Glomerular visceral epithelial cell (primary cell): ENCODE data around the gene C1RL.
A peak's percentile ranks its signal among the peaks of the same experiment; 100 is the strongest.

Experiments
- DNase-seq: peaks from one replicate; pipeline ENCODE4 v3.0.0-alpha.2; 2016; ENCODE audit errors: extremely low spot score

The C1RL gene

DNA sequence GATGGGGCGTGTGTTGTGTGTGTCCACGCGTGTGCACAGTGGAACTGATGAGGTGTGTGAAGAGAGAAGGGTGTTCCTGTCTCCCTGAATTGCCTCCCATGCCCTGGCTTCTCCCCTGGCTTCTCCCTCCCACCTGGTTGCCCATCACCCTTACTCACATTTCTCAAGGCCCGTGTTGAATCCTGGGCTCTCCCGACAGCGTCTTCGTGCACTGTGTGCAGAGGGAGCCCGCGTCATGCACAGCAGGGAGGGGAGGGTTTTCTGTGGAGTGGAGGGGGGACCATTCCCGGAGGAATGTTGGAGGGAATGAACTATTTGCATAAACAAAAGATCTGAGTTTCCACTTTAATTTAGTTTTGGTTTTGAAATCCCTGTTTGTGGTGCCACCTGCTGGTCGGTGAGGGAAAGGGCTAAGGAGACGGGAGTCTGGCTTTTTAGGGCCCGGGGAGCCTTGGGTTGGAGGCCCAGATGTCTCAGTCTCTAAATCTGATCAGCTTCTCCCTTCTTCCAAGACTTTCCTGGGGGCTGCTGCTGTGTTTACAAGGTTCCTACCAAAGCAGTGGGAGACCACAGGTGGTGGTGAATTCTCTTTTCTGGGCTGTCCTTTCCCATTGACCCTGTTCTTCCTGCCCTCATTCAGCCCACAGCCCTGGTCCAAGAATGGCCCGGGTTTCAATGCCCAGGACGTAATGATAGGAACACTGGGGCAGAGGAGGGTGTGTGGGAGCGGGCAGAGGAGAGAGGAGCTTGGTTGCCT lies 16.6 kb downstream of the C1RL start, which contains the start of gene C1R:
Gene C1R, minus strand, starts transcription at position 217 of the 757 bp plus-strand sequence. Its CDS starts 57 bp downstream, at position 160.
- DNase-seq = peak; percentile 68

DNA sequence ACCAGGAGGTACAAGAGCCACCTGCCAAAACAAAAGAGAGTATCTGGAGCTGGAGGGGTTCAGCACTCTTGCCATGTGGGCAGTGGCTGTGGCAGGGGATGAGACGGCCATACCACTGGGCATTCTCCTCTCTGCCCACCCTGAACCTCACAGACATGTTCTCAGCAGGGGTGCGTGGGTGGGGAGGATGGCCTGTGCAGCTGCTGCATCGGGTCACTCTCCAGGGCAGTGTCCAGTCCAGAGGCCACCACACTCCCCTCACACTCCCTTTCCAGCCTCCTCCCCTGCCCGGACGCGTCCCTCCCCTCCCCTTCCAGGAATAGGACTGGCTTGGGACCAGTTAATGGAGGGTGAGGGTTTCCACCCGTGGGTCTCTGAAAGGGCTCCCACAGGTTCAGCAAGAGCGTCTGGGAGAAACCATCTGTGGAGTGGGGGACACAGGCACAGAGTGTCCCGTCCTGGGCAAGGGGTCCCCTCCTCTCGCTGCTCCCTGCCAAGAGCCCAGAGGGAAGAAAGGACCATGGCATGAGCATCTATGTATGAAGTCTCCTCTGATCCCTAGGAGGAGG lies 17.3 kb downstream of the C1RL start:
- no peak for DNase-seq

DNA sequence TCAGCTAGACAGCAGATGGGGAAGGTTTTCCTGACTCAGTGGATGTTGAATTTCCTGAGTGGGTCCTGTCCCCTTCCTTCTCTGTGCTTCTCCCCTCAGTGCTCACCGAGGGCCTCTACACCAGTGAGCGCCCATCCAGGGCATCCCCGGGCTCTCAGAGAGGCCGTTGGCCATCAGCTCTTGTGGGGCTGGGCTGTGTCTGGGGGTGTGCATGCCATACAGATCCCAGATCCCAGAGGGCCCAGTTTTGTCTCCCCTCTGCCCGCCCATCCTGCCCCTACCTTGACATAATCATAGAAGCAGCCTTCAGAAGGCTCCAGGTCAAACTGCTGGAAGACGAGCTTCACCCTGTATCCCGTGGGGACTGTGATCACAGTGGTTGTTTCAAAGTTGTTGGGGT lies 17.8 kb downstream of the C1RL start:
- DNase-seq = no peak

DNA sequence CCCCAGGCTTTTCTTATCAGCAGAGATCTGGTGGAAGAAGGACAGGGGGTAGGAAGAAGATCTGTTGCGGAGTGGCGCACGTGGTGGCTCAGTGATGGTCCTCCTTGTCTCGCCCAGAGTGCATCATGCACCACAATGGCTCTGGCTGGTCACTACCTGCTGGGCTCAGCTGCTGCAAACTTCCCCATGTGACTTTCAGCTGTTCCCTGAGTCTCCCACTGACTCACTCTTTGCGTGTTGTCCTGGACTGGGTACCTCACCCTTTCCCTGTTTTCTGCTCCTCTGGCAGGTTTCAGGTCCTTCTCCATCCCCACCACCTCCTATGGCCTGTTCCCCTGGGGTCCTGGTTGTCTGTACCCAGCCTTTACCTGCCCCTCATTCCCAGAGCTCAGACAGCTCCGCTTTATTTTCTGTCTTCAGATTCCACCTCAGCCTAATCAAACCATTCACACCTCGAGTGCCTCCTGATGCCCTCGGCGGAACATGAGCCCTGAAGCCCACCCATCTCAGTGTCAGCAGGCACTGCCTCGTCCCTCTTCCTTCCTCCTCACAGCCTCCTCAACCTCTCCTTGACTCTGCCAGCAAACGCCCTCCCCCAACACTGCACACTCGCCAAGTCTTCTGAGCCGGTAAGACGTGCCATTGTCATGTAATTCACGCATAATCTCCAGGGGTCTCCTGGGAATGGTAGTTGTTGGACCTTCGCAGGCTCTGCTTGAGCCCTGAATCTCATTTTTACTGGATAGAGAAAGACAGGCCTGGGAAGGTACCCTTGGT lies 18.6 kb downstream of the C1RL start:
- DNase-seq = no peak

DNA sequence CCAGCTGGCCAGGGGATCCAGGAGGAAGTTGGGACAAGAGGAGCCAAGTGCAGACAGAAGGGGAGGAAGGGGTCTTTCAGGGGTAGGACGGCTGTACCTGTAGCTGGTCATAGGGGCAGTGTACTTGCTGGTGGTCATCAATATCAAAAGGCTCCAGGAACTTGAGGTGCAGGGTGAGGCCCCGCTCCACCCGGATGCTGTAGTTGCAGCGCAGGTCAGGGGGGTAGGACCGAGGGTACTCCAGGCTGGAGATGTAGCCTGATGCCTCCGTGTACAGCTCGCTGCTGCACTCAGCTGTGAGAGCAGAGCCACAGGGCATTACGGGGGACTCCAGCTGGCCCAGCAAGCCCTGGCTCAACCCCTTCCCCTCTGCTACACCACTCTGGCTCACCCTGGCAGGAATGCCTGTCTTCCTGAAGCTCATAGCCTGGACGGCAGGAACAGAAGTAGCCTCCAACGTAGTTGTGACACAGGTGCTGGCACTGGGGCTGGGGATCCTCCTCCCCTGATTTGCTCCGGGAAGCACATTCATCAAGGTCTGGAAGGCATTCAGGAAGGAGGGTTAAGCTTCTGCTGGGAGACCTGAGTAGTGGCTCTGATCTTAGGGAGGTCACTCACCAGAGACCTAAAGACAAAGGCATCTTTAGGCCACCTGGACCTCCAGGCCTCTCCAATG lies 19.7 kb downstream of the C1RL start:
- DNase-seq = no peak

DNA sequence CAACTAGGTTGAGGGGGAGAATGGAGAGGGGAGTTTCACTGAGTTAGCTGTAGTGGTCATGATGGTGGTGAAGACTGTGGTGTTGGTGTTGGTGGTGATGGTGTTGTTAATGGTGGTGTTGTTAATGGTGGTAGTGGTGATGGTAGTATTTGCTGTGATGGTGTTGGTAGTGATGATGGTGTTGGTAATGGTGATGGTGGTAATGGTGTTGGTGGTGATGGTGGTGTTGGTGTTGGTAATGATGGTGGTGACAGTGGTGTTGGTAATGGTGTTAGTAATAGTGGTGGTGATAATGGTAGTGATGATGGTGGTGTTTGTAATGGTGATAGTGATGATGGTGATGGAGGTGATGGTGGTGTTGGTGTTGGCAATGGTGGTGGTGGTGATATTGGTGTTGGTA lies 25.9 kb downstream of the C1RL start:
- no peak for DNase-seq

DNA sequence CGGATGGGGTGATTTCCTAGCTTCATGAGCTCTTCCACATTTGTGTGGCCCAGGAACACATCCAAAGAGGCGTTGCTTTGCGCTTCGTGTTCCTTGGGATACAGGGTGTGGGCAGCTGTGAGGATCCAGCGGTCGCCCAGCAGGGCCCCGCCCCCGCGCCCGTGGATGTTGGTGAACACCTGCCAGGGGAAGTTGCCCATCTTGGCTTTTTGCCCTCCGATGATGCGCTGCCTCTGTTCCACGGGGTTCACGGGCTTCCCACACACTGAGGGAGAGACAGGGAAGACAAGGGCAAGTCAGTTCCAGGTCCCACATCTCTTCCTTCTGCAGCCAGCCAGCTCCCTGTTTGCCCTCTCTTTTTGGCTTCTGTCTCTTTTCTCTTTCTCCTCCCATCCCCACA lies 28.0 kb downstream of the C1RL start:
- DNase-seq = no peak

DNA sequence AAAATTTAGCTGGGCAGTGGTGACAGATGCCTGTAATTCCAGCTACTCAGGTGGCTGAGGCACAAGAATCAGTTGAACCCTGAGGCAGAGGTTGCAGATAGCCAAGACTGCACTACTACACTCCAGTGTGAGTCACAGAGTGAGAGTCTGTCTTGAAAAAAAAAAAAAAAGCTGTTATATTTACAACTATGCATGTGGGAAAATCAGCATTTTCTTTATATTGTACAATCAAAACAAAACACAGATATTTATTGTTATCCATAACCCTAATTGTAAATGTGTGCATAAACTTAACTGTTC lies 29.2 kb downstream of the C1RL start:
- peak; percentile 18 for DNase-seq

DNA sequence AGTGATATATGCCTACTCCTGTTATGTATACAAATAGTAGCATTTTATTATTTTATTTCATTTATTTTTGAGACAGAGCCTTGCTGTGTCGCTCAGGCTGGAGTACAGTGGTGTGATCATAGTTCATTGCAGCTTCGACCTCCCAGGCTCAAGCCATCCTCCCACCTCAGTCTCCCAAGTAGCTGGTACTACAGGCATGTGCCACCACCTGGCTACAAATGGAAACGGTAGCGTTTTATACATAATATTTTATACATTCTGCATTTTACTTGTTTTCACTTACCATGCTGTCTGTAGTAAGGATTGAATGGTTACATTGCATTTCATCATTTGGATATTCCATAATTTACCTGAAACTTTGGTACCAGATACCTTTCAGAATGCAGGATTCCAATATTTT lies 30.9 kb downstream of the C1RL start:
- DNase-seq = no peak

DNA sequence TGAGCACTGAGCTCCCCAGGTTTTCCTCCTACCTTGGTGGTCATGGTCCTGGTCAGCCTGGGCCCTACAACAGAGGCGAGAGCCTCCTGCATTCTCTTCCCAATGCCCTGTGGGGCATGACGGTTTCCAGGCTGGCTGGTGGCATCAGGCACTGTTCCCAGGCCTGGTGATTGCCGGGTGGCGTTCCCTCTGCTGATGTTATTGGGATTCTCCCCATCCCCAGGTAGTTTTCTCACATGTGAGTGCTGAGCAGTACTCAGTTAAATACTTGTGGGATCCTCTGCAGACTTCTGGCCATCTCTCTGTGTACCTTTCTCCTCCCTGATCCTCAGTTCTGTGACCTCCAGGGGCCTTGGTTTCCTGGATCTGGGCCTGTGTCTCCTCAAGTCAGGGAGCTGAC lies 32.5 kb downstream of the C1RL start:
- DNase-seq = no peak

DNA sequence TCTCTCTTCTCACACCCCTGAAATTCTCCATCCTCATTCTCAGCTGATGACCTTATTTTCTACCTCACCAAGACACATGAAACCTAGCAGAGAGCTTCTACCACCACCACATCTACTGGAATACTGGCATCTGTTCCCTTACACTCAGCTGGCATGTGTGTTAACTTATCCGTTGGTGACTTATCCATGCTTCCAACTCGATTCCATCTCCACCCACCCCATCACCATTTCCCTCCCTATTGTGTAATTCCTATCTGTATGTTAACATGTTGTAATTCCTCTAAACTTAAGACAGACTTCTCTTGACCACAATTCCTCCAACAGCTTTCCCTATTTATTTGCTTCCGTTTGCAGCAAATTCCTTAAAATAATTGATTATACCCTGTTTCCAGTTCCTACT lies 33.1 kb downstream of the C1RL start:
- no peak for DNase-seq

DNA sequence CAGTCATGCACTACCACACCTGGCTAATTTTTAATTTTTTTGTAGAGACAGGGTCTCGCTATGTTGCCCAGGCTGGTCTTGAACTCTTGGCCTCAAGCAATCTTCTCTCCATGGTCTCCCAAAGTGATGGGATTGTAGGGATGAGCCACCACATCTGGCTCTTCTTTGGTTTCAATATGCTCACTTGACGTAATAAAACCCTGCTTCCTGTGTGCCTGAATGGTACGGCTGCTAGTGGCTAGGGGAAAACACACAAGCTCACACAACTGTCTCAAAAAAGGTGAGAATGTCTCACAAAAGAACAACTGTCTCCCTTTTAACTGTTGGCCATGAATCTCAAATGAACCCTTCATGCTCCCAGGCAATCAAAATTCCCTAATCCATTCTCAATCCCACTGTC lies 33.5 kb downstream of the C1RL start:
- DNase-seq = no peak

DNA sequence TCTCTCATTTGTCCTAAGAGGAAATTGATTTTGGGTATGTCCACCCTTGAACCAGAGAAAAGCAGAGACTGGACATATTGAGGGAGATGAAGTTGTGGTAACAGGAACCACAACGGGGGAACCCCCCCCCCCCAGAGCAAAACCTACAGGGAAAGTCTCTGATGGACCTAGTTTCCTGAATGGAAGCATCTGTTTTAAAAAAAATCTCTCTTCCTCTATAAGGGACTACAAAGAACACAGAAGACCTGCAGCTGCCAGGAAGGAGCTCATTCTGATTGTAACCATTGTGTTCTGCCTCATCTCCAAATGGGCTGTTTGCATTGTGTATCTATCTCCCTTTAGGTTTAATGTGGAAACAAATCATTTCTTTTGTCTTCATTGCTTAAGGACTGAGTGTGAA lies 35.1 kb downstream of the C1RL start:
- DNase-seq = no peak

DNA sequence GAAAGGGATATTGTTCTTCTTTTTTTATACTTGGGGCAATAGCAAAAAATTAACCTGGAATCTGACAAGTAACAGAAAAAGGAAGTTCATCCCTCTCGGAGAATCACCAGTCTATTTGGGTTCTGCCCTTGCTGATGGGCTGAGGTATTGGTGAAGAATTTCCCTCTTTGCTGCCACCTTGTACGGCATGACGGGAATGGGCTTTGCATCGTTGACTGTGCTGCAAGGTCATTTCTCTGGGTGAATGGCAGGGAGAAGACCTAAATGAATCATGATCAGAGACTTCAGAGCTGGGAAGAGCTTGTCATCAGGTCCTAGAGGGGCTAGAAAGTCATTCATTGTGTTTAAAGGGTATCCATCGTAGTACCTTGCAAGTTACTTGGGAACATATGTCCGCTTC lies 36.5 kb downstream of the C1RL start:
- DNase-seq = no peak

DNA sequence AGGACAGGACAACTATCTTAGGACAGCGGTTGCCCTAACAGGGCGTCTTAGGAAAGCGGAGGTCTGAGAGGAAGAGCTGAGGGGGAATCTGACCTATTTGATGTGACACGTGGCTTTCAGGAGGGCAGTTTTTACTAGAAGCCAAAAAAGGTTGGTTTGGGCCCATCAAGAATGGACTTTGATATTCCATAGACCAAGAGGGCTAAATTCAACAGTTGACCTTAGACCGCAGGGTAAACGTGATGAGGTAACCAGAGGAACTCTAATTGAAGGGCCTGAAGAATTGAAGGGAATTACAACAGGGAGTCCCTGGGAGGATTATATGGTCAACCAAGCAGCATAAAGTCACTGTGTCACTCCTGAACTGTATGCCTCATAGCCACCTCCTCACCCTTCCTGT lies 37.0 kb downstream of the C1RL start:
- DNase-seq = no peak

DNA sequence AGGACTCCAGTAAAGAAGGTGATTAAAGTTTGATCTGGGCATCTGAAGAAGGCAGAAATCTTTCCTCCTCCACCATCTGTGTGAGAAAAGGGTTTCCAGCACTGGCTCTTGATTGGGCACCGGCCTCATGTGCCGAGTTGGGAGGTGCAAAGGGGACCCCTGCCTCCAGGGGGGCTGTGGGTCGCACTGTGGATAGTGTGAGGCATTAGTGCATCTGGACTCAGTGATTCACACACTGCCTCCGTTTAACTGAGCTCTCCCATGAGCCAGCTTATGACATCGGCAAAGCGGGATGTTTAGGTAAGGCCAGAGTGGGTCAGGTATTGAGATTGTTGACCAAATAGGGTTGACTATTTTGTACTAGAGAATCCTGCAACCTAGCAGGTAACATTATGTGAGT lies 39.6 kb downstream of the C1RL start:
- DNase-seq = no peak

DNA sequence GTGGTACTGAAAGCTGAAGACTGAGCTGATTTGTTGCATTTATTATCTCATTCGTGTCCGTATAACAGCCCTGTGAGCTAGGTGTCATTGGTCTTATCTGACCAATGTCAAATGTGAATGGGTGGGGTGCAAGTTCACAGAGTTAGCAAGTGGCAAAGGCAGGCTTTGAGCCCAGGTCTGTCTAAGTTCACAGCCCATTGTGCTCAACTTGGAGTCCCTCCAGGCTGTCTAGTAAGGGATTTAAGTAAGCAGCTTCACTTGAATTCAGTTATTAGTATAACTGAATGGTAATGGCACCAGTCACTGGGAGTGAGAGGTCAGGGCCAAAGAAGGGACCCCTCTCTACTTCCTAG lies 40.0 kb downstream of the C1RL start:
- DNase-seq = no peak

DNA sequence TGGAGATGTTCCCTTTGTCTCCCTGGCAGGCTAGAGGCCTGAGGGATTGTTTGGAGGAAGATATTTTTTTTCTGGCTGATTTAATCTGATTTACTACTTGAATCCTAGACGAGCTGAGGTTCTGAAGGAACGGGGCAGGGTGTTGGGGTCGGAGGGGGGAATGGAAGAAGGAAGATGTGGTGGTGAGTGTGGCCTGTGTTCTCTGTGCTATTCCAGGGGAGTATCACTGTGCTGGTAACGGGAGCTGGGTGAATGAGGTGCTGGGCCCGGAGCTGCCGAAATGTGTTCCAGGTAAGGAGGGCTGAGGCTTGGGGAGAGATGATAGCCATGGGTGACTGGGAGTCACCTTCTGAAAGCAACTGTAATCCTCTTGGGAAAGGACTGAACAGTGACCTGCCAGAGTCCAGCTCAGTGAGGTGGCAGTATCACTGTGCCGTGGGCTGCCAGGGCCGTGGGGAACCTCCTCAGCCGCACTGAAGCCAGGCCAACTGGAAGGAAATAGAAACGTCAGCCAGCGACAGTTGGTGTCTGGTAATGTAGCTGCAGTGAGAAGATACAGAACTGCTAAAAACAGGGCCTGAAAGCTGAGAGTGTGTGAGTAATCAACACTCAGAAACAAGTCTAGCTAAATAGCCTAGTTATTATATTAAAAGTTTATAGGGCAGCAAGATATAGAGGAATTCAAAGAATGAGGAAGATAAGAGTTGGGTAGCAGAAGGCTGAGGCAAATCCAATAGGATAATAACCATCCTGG lies 40.6 kb downstream of the C1RL start:
- no peak for DNase-seq

DNA sequence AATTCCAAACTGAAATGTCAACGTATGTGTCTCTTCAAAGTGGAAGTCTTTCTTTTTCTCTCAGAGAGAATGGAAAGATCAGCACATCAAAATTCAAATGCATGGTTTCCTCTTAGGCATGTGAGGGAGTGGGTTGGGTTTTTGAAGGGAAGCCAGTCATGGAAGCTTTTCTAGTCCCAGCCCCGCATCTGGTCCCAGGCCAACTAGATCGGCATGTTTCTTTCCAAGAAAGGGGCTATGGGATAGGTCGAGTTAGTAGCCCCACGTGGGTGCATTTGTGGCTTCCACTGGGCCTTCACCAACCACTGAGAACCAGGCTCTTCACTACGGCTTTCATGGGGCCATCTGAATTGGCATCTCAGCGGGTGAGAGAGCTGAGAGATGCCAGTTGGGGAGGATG lies 41.9 kb downstream of the C1RL start:
- DNase-seq = no peak

DNA sequence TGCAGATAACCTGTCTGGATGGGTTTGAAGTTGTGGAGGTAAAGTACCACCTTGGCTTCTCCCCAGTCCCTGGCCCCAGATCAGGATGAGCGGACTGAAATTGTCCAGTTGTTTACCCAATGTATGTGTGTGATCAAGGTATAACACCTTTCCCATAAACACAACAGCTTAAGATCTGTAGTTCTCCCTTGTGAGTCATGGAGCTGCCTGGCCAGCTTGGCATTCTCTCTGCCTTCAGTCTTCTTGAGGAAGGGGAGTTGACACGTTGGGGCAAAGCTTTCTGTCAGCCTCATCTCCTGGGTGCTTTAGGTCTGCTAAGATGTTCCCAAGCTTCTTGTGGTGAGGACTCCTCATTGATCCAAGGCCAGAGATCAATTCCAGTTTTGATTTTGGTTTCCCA lies 42.4 kb downstream of the C1RL start:
- DNase-seq = no peak

DNA sequence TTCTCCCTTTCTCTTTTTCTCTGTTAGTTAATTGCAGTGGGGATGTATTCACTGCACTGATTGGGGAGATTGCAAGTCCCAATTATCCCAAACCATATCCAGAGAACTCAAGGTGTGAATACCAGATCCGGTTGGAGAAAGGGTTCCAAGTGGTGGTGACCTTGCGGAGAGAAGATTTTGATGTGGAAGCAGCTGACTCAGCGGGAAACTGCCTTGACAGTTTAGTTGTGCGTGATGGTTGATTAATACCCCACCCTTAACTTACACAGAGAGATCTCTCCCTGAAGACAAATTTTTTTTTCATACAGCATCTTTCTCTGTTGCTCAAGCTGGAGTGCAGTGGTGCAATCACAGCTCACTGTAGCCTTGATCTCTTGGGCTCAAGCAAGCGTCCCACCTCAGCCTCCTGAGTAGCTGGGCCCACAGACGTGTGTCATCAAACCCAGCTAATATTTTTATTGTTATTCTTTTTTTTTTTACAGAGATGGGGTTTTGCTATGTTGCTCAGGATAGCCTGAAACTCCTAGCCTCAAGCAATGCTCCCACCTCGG lies 43.9 kb downstream of the C1RL start:
- DNase-seq = no peak

DNA sequence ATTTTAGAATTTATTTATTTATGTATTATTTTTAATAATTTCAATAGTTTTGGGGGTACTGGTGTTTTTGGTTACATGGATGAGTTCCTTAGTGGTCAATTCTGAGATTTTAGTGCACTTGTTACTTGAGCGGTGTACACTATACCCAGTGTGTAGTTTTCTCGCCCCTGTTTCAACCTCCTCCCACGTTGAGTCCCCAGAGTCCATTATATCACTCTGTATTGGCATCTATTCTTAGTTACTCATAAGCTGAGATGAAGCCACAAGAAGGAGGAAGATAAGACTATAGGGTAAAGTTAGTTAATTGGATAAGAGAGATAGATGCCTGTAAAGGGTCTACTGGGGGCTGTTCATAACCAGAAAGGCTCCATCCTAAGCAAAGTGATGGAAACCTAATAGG lies 44.5 kb downstream of the C1RL start:
- no peak for DNase-seq
